HFFc6 (cell line): Measurements from ENCODE around the gene LRRC74B. TPM values are rescaled to one million over a fixed set of nuclear protein-coding genes. Genes with fewer than 3 reads are reported as not detected.
A peak's percentile ranks its signal among the peaks of the same experiment; 100 is the strongest.

Source experiments
- DNase-seq: peaks from one replicate; pipeline ENCODE4 v3.0.0-alpha.2; 2018
- H3K27ac Mint-ChIP-seq: 2 replicates; pipeline ENCODE4 v1.8.0; 2020; ENCODE audit warnings: mild to moderate bottlenecking, mixed read lengths
- H3K27me3 Mint-ChIP-seq: 2 replicates; pipeline ENCODE4 v1.8.0; 2021; ENCODE audit warnings: mild to moderate bottlenecking, moderate library complexity, mixed read lengths; ENCODE audit not compliant: insufficient read depth
- H3K36me3 Mint-ChIP-seq: 2 replicates; pipeline ENCODE4 v1.8.0; 2021; ENCODE audit warnings: low read depth, mixed read lengths
- H3K4me1 Mint-ChIP-seq: 2 replicates; pipeline ENCODE4 v1.8.0; 2020; ENCODE audit warnings: low read depth, mixed read lengths
- H3K4me3 Mint-ChIP-seq: 2 replicates; pipeline ENCODE4 v1.8.0; 2020; ENCODE audit warnings: mild to moderate bottlenecking, moderate library complexity, mixed read lengths
- H3K9me3 Mint-ChIP-seq: 2 replicates; pipeline ENCODE4 v1.8.0; 2020; ENCODE audit warnings: mild to moderate bottlenecking, mixed read lengths
- CTCF ChIP-seq: fragments of 200-600 bp; sonication (generic); IDR thresholded peaks from 2 replicates; pipeline ENCODE4 v1.5.0; 2021; ENCODE audit warnings: antibody characterized with exemption, mild to moderate bottlenecking
- microRNA-seq: library from miRNA; unstranded; fragments of <30 nt; microRNA quantifications from one replicate; pipeline ENCODE4, GENCODE V29; 2019
- total RNA-seq, 6 experiments: library from RNA; stranded (reverse); fragmentation: NEBNext Ultra II Directional; extraction: Animal tissue kit (Norgen Biotek cat#: 25700); gene quantifications; 2 replicates in 1 of 6; 3 replicates in 5 of 6; pipeline ENCODE4 v1.2.3, GENCODE V29; 2021

The LRRC74B gene
- total RNA-seq, 6 experiments from 2014 or later, result not detected

- 0 out of 2 replicates have a peak overlapping the region, but pooled peaks have one; percentile 2 for H3K4me3 Mint-ChIP-seq
- H3K36me3 Mint-ChIP-seq, result peaks cover 4% of the 10 kb centered on the region; the same call in 1 of the 2 replicates
Measured at GRCh38 chr22:21103633-21104032, 57.9 kb downstream of the LRRC74B start.

GRCh38 chr22:21104126-21104691, 58.5 kb downstream of the LRRC74B start:
- DNase-seq, result no peak
- Mint-ChIP-seq H3K27me3 (peaks cover 8% of the 10 kb centered on the region; the same call in 1 of the 2 replicates), H3K36me3 (peaks cover 4% of the 10 kb centered on the region; the same call in 1 of the 2 replicates), H3K4me3 (peak overlapping the region; percentile 2; the same call in 1 of the 2 replicates), H3K4me1 (peaks cover 60% of the 10 kb centered on the region), H3K27ac (no peak overlapping the region), H3K9me3 (no peaks in the 10 kb centered on the region; the same call in 1 of the 2 replicates)
- TF ChIP-seq CTCF, result peak; percentile 53

More at GRCh38 chr22:21103633-21104032, 57.9 kb downstream of the LRRC74B start:
- peaks cover 8% of the 10 kb centered on the region; the same call in 1 of the 2 replicates for H3K27me3 Mint-ChIP-seq
- H3K4me1 Mint-ChIP-seq, result peaks cover 58% of the 10 kb centered on the region
- TF ChIP-seq CTCF, result no peak
- no peak for DNase-seq
- no peak overlapping the region for H3K27ac Mint-ChIP-seq
- H3K9me3 Mint-ChIP-seq, result no peaks in the 10 kb centered on the region; the same call in 1 of the 2 replicates

GRCh38 chr22:21105294-21105693, 59.5 kb downstream of the LRRC74B start:
- Mint-ChIP-seq H3K9me3 (no peaks in the 10 kb centered on the region; the same call in 1 of the 2 replicates), H3K4me1 (peaks cover 49% of the 10 kb centered on the region), H3K27ac (no peak overlapping the region), H3K27me3 (peaks cover 8% of the 10 kb centered on the region; the same call in 1 of the 2 replicates), H3K4me3 (no peak overlapping the region), H3K36me3 (peaks cover 4% of the 10 kb centered on the region; the same call in 1 of the 2 replicates)
- no peak for DNase-seq
- no peak for TF ChIP-seq CTCF

GRCh38 chr22:21106000-21106399, 60.3 kb downstream of the LRRC74B start:
- peaks cover 45% of the 10 kb centered on the region for H3K4me1 Mint-ChIP-seq
- H3K36me3 Mint-ChIP-seq, result peaks cover 4% of the 10 kb centered on the region; the same call in 1 of the 2 replicates
- no peak overlapping the region for H3K27ac Mint-ChIP-seq
- no peak for DNase-seq
- no peak for TF ChIP-seq CTCF
- H3K27me3 Mint-ChIP-seq, result peaks cover 8% of the 10 kb centered on the region; the same call in 1 of the 2 replicates
- no peak overlapping the region for H3K4me3 Mint-ChIP-seq
- no peaks in the 10 kb centered on the region; the same call in 1 of the 2 replicates for H3K9me3 Mint-ChIP-seq

- Mint-ChIP-seq H3K27me3 (0 out of 2 replicates have a peak, but pooled peaks cover 1% of the 10 kb centered on the region), H3K4me1 (peaks cover 24% of the 10 kb centered on the region), H3K4me3 (no peak overlapping the region), H3K27ac (no peak overlapping the region), H3K36me3 (peaks cover 4% of the 10 kb centered on the region; the same call in 1 of the 2 replicates), H3K9me3 (no peaks in the 10 kb centered on the region; the same call in 1 of the 2 replicates)
- no peak for TF ChIP-seq CTCF
- no peak for DNase-seq
Measured at GRCh38 chr22:21108379-21109115, 62.8 kb downstream of the LRRC74B start.

Small RNA genes lying within 50 kb of the gene (microRNA-seq; reads per million reads assigned to microRNA genes)
- not detected for gene MIR649

Other genes starting within 250 kb of the LRRC74B start
- 10 to 100 TPM; 51.0 to 61.3 (median 57.2) TPM for gene PI4KA, start 187.1 kb upstream of the LRRC74B start, total RNA-seq
- 10 to 100 TPM; 34.2 to 40.7 (median 38.0) TPM for gene SNAP29, start 186.9 kb upstream of the LRRC74B start, total RNA-seq
- gene CRKL, start 128.5 kb upstream of the LRRC74B start, total RNA-seq, result 10 to 100 TPM; 44.0 to 51.5 (median 47.6) TPM
- gene AIFM3, start 78.7 kb upstream of the LRRC74B start, total RNA-seq, result under 1 TPM in 3 of 6 experiments, not detected in 3; 0.15 to 0.51 (median 0.31) TPM
- gene LZTR1, start 63.6 kb upstream of the LRRC74B start, total RNA-seq, result 10 to 100 TPM; 50.6 to 64.0 (median 57.2) TPM
- 10 to 100 TPM; 17.8 to 23.1 (median 21.1) TPM for gene THAP7, start 43.8 kb upstream of the LRRC74B start, total RNA-seq
- gene P2RX6, start 30.8 kb upstream of the LRRC74B start, total RNA-seq, result 1 to 10 TPM; 1.6 to 4.0 (median 1.9) TPM
- gene SLC7A4, start 13.4 kb upstream of the LRRC74B start, total RNA-seq, result under 1 TPM in 1 of 6 experiments, not detected in 5; 0.07 TPM